GM18873 (cell line): ENCODE measurements around the gene PXDC1.
"Not testable (repeated sequence)": the region's sequence is repeated elsewhere in the genome, so short reads cannot be mapped to it uniquely, and the experiment has no call there.

Experiments used
- ATAC-seq: cut with Tn5 transposase; IDR thresholded peaks from one replicate; pipeline ENCODE4 v1.9.1; 2021; ENCODE audit warnings: mild to moderate bottlenecking, moderate library complexity, moderate number of reproducible peaks; ENCODE audit not compliant: unreplicated experiment, low FRiP score

Gene PXDC1

GRCh38 chr6:3764516-3765335, 13.2 kb upstream of the PXDC1 start:
- ATAC-seq, result no peak

- no peak for ATAC-seq
Measured at GRCh38 chr6:3762852-3763251, 11.3 kb upstream of the PXDC1 start.

- no peak for ATAC-seq
Measured at GRCh38 chr6:3762359-3762758, 10.8 kb upstream of the PXDC1 start.

GRCh38 chr6:3761989-3762270, 10.4 kb upstream of the PXDC1 start:
- no peak for ATAC-seq

GRCh38 chr6:3759646-3760232, 8.2 kb upstream of the PXDC1 start:
- no peak for ATAC-seq

- no peak for ATAC-seq
Measured at GRCh38 chr6:3758842-3759144, 7.3 kb upstream of the PXDC1 start.

- ATAC-seq, result not testable (repeated sequence)
Measured at GRCh38 chr6:3757998-3758841, 6.7 kb upstream of the PXDC1 start.

GRCh38 chr6:3757241-3757641, 5.7 kb upstream of the PXDC1 start:
- ATAC-seq, result no peak

GRCh38 chr6:3756546-3756945, 5.0 kb upstream of the PXDC1 start:
- ATAC-seq, result no peak

GRCh38 chr6:3755637-3756545, 4.4 kb upstream of the PXDC1 start:
- no peak for ATAC-seq

- no peak for ATAC-seq
Measured at GRCh38 chr6:3754776-3755175, 3.3 kb upstream of the PXDC1 start.

- not testable (repeated sequence) for ATAC-seq
Measured at GRCh38 chr6:3754032-3754725, 2.7 kb upstream of the PXDC1 start.

- ATAC-seq, result no peak
Measured at GRCh38 chr6:3753228-3753835, 1.8 kb upstream of the PXDC1 start.

GRCh38 chr6:3752531-3753227, 1.2 kb upstream of the PXDC1 start:
- ATAC-seq, result no peak

- peak; percentile 61 for ATAC-seq
Measured at GRCh38 chr6:3751730-3752530, 417 bp upstream of the PXDC1 start.

- ATAC-seq, result no peak
Measured at GRCh38 chr6:3750317-3751076, 1.0 kb downstream of the PXDC1 start.

GRCh38 chr6:3749977-3750316, 1.6 kb downstream of the PXDC1 start:
- no peak for ATAC-seq
